DOHH2 (cell line): ENCODE data around the gene RPTN.

ENCODE experiments used
- EZH2phosphoT487 ChIP-seq: fragments of 200-600 bp; sonication (generic); IDR thresholded peaks from 2 replicates; pipeline ENCODE4 v1.6.1; 2017; ENCODE audit warnings: borderline replicate concordance, mild to moderate bottlenecking, antibody characterized with exemption, low read length, moderate library complexity, mixed read lengths
- TF ChIP-seq, protein P1 (sequence below): fragments of 200-600 bp; sonication (generic); IDR thresholded peaks from one replicate; pipeline ENCODE4 v1.5.1; 2014; ENCODE audit warnings: antibody characterized with exemption, mild to moderate bottlenecking, low read depth, low read length; ENCODE audit not compliant: poor library complexity, severe bottlenecking

DNA sequence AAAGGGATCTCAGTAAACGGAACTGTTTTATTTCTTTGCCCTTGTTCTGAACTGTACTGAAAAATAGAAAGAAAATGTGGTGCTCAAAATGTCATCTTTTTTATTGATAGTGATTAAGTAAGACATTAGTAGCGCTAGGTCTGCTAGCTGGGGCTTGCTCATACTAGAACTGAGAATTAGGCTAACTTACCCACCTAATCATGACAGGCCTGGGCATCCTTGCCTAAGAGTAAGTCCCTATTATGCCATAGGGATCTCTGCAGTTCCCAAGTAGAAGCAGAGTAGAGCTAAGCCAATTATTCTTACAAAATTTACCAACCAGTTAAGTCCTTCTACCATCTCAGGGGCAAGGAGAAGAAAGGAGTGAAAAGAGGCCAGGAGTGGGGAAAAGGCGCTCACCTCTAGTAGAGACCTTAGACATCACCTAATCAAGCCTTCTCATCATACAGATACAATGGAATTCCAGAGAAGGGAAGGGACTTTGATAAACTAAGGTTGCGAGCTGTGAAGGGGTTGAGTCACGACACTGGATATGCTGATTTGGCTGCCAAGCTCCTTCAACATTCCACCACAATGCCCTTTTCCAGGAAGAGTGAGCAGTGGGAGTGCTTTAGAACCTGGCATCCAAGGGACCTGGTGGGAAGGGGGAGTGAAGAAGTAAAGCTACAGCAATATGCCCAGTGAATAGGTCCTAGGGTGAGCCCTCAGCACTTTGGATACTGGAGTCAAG lies 27.7 kb upstream of the RPTN start:
- TF ChIP-seq, protein P1, sequence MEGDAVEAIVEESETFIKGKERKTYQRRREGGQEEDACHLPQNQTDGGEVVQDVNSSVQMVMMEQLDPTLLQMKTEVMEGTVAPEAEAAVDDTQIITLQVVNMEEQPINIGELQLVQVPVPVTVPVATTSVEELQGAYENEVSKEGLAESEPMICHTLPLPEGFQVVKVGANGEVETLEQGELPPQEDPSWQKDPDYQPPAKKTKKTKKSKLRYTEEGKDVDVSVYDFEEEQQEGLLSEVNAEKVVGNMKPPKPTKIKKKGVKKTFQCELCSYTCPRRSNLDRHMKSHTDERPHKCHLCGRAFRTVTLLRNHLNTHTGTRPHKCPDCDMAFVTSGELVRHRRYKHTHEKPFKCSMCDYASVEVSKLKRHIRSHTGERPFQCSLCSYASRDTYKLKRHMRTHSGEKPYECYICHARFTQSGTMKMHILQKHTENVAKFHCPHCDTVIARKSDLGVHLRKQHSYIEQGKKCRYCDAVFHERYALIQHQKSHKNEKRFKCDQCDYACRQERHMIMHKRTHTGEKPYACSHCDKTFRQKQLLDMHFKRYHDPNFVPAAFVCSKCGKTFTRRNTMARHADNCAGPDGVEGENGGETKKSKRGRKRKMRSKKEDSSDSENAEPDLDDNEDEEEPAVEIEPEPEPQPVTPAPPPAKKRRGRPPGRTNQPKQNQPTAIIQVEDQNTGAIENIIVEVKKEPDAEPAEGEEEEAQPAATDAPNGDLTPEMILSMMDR: no peak
- TF ChIP-seq EZH2phosphoT487: no peak
